Heart right ventricle (tissue), 16 donors: ENCODE data around the gene CD83. TPM values are rescaled to one million over a fixed set of nuclear protein-coding genes. Genes with fewer than 3 reads are reported as not detected.

Source experiments
- ATAC-seq, 8 donors: fragments of 200-7000 bp; cut with Tn5 transposase; one replicate each; pipeline ENCODE4 v1.9.1; 2020; ENCODE audit warnings: mild to moderate bottlenecking in 8 of 8, moderate library complexity in 8 of 8, moderate number of reproducible peaks in 1 of 8
- DNase-seq, 2 donors: peaks; one replicate each; pipeline ENCODE4 v3.0.0-alpha.2; 2020
- H3K27ac ChIP-seq, 10 donors: fragments of 200-600 bp; sonication (generic) in 2 of 10; one replicate each; pipeline versions ENCODE4 v1.5.0 to v1.8.0; 2020 to 2022; ENCODE audit warnings: mild to moderate bottlenecking in 3 of 10
- H3K27me3 ChIP-seq, 7 donors: fragments of 200-600 bp; one replicate each; pipeline ENCODE4 v1.8.0; 2021 to 2022; ENCODE audit warnings: mild to moderate bottlenecking in 2 of 7
- H3K36me3 ChIP-seq, 9 donors: fragments of 200-600 bp; sonication (generic) in 1 of 9; one replicate each; pipeline versions ENCODE4 v1.5.0 to v1.8.0; 2020 to 2022; ENCODE audit warnings: mild to moderate bottlenecking in 2 of 9
- H3K4me1 ChIP-seq, 9 donors: fragments of 200-600 bp; sonication (generic) in 1 of 9; one replicate each; pipeline versions ENCODE4 v1.5.0 to v1.8.0; 2020 to 2022; ENCODE audit warnings: mild to moderate bottlenecking in 4 of 9
- H3K4me3 ChIP-seq, 10 donors: fragments of 200-600 bp; sonication (generic) in 2 of 10; one replicate each; pipeline versions ENCODE4 v1.5.0 to v1.8.0; 2020 to 2022; ENCODE audit warnings: mild to moderate bottlenecking in 7 of 10, moderate library complexity in 2 of 10
- H3K9me3 ChIP-seq, 11 donors: fragments of 200-600 bp in 10 of 11; sonication (generic) in 2 of 11; one replicate each; pipeline versions ENCODE4 v1.5.0 to v1.8.0; 2013 to 2022; ENCODE audit warnings: mild to moderate bottlenecking in 2 of 11, control low read depth in 1 of 11, moderate library complexity in 1 of 11
- WGBS, 2 donors: extraction: QIAGEN DNeasy Blood & Tissue Kit; methylation state at CpG; one replicate each; pipeline ENCODE4 v1.1.7; 2013; ENCODE audit warnings: inconsistent platforms in 1 of 2; 5-methylcytosine and 5-hydroxymethylcytosine counted together
- intact Hi-C, 10 donors: fragments of 100-400 bp; cut with DNase I; formaldehyde crosslinking; loops; one replicate each; pipeline versions ENCODE4 v1.11.1 to v1.14.2; 2022
- polyA plus RNA-seq, 2 donors: library from polyadenylated mRNA; stranded (reverse); fragments of 200-250 nt; gene quantifications; one replicate each; pipeline ENCODE4 v1.2.3, GENCODE V29; 2013
- total RNA-seq, 10 donors: library from RNA; stranded (reverse); fragmentation: NEBNext Ultra II Directional in 3 of 10; extraction: Animal tissue kit (Norgen Biotek cat#: 25700) in 3 of 10; gene quantifications; one replicate each; pipeline versions ENCODE4 v1.2.1 to v1.2.4, GENCODE V29; 2021 to 2023
- TF ChIP-seq, protein P1 (sequence below), 9 donors: fragments of 200-600 bp; sonication (generic) in 2 of 9; IDR thresholded peaks; one replicate each; pipeline versions ENCODE4 v1.5.0 to v1.8.0; 2021 to 2022; ENCODE audit warnings: antibody characterized with exemption in 9 of 9, mild to moderate bottlenecking in 5 of 9, moderate library complexity in 1 of 9
- donor health status: Arrhythmogenic right ventricular cardiomyopathy.
- donor health status: ischemic (EF 13 %, LVEDD 7.1; RV severe dilation, severe dysfunction).
- donor health status: healthy with polysubstance abuse.
- donor health status: DM: no; HTN: yes; CAD: no.
- donor health status: DM: no; HTN: no; CAD: no.
- donor health status: ischemic (EF 25% LVEDD 6.9; RV normal size, moderate dysfunction).
- donor health status: ischemic (EF 25% LVEDD 5.7; RV mildly dilated, moderate dysfunction).
- donor health status: healthy.
- donor health status: DM: yes; HTN: yes; CAD: no.
- donor health status: Ischemic cardiomyopathy.
- donor health status: ischemic (EF 35%, LVEDD 5.7; RV mildly dilated, moderate dysfunction).
- donor health status: nonischemic (EF 11% LVEDD 7.7; RV severe dilation, severe dysfunction).
- donor health status: DM: yes; HTN: yes; CAD: no.
- donor health status: PGD.
- donor health status: ischemic (EF 29% LVEDD 5.4; RV normal size, mild dysfunction).
- donor health status: nonischemic (EF 23%, LVEDD 6.1; RV moderate dilation, normal function).

CD83 gene
- total and polyA plus RNA-seq, 12 donors = 0.68 to 7.5 (median 1.6) TPM

DNA sequence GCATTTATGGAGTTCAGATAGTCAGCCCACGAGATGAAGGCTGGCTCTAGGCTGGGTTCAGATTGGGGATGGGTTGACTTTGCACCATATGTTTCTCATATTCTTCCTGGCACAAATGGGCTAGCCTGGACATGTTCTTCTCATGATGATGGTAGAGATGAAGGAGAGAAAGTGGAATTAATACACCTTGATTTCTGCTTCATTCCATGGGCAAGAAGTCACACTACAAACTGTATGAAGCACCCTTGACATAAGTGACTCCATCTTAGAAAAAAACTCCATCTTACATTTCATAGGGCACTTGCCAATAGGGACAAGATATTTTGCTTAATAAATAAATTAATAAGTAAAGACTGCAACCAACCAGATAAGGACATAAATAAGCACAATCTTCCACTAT is 12.0 kb upstream of the CD83 start:
- ATAC-seq (no peak), DNase-seq (no peak)
- Histone ChIP-seq H3K27ac (no peak overlapping the region), H3K4me3 (no peak overlapping the region), H3K4me1 (peaks cover 0 to 21% (median 0%) of the 10 kb centered on the region in 9 donors), H3K9me3 (peaks cover 0 to 12% (median 0%) of the 10 kb centered on the region in 11 donors), H3K27me3 (peaks cover 0 to 11% (median 4%) of the 10 kb centered on the region in 7 donors), H3K36me3 (no peaks in the 10 kb centered on the region)
- TF ChIP-seq, protein P1, sequence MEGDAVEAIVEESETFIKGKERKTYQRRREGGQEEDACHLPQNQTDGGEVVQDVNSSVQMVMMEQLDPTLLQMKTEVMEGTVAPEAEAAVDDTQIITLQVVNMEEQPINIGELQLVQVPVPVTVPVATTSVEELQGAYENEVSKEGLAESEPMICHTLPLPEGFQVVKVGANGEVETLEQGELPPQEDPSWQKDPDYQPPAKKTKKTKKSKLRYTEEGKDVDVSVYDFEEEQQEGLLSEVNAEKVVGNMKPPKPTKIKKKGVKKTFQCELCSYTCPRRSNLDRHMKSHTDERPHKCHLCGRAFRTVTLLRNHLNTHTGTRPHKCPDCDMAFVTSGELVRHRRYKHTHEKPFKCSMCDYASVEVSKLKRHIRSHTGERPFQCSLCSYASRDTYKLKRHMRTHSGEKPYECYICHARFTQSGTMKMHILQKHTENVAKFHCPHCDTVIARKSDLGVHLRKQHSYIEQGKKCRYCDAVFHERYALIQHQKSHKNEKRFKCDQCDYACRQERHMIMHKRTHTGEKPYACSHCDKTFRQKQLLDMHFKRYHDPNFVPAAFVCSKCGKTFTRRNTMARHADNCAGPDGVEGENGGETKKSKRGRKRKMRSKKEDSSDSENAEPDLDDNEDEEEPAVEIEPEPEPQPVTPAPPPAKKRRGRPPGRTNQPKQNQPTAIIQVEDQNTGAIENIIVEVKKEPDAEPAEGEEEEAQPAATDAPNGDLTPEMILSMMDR (IDR thresholded peaks at IDR 0.05) = no peak
- WGBS, 2 donors = 74 to 87% methylated on average over 1 of the region's 1 CpG
- intact Hi-C loops = no loop called here

DNA sequence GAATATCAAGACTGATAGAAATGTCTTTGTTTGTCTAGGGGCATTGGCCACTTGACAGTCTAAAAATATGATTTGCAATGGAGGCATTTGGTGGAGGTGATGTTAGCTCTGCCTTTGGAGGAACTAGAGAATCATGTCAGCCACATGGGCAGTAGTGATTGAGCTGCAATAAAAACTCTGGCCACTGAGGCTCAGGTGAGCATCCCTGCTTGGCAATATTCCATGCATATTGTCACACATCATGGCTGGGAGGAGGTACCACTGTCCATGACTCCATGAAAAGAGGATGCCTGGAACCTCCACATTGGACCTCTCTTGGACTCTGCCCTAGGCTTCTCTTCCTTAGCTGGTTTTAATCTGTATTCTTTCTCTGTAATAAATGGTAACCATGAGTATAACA is 10.6 kb upstream of the CD83 start:
- TF ChIP-seq, protein P1 (IDR thresholded peaks at IDR 0.05) = no peak
- intact Hi-C loops = no loop called here
- H3K27me3 ChIP-seq = peaks cover 0 to 19% (median 4%) of the 10 kb centered on the region in 7 donors
- no peak for DNase-seq
- ATAC-seq = no peak
- no peak overlapping the region for H3K27ac ChIP-seq
- H3K36me3 ChIP-seq = no peaks in the 10 kb centered on the region
- peaks cover 0 to 18% (median 0%) of the 10 kb centered on the region in 9 donors for H3K4me1 ChIP-seq
- H3K9me3 ChIP-seq = peaks cover 0 to 12% (median 0%) of the 10 kb centered on the region in 11 donors
- no peak overlapping the region for H3K4me3 ChIP-seq

DNA sequence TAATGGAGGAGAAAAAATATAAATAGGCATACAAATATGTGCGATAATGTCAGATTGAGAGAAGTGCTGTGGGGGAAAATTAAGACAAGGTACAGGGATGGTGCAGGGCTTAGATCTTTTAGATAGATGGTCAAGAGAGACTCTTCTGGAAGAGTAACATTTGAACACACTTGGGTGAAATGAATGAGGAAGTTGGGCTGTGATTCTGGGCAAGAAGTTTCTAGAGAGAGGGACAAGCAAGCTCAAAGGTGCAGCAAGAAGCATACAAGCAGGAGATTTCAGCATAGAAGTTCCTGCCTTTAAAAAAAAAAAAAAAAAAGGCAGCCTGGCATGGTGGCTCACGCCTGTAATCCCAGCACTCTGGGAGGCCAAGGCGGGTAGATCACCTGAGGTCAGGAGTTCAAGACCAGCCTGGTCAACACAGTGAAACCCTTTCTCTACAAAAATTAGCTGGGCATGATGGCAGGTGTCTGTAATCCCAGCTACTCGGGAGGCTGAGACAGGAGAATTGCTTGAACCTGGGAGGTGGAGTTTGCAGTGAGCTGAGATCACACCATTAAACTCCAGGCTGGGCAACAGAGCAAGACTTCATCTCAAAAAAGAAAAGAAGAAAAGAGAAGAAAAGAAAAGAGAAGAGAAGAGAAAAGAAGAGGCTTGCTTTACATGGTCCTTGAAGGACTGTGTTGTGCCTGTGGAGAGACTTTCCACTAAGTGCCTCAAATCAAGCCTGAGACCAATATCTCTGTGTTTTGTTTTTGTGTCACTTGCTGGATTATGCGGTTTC is 9.7 kb upstream of the CD83 start:
- DNase-seq = no peak
- H3K9me3 ChIP-seq = peaks cover 0 to 12% (median 0%) of the 10 kb centered on the region in 11 donors
- WGBS, 2 donors = 86 to 92% methylated on average over 5 of the region's 5 CpGs
- TF ChIP-seq, protein P1 (IDR thresholded peaks at IDR 0.05) = no peak
- no peak for ATAC-seq
- no peak overlapping the region for H3K27ac ChIP-seq
- H3K4me3 ChIP-seq = no peak overlapping the region
- H3K4me1 ChIP-seq = peaks cover 0 to 18% (median 0%) of the 10 kb centered on the region in 9 donors
- H3K27me3 ChIP-seq = peaks cover 0 to 19% (median 4%) of the 10 kb centered on the region in 7 donors
- no peaks in the 10 kb centered on the region for H3K36me3 ChIP-seq
- intact Hi-C loops = no loop called here

DNA sequence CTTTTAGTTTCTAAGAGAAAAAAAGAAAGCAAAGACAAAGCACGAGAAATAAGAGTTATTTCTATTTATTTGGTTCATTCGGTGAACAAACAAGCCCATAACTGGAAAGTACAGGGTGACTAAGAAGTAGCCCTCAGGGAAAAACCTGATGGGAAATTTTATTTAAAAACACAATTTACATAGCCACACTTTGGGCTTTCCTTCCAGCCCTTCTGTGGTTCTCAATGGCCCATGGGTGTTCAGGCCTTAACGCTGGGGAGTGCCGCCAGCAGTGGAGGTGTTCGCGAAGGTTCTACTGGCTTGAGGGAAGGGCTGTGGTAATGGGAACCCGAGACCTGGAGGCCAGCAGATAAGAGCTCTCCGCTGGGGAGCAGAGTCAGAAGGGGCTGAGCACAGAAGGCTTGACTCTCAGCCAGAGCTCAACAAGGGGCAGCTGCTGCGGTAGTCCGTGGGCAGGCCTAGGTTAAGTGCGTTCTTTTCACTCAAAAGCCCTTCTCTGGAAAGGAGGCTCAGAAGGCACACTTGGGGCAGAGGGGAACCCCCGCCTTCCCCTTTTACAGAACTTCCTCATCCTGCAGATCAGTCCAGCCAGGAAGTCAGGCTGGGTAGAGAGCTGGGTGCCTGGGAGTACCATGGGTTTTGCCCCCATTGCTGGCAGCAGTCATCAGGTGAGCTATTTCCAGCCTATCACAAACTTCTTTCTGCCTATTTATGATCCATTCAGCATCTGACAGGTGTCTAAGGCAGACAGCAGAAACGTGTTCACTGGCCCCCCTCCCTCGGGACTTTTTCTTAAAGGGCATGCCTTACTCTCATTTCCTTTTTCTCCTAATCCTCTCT is 8.8 kb upstream of the CD83 start:
- H3K27ac ChIP-seq = peak overlapping the region in 2 of 10 donors; percentile 22 to 24
- H3K4me3 ChIP-seq = no peak overlapping the region
- no peaks in the 10 kb centered on the region for H3K36me3 ChIP-seq
- TF ChIP-seq, protein P1 (IDR thresholded peaks at IDR 0.05) = no peak
- DNase-seq (peak in 1 of 2 donors; percentile 34), ATAC-seq (peak in 7 of 8 donors; percentile 51 to 78 (median 73))
- intact Hi-C loops = no loop called here
- H3K4me1 ChIP-seq = peaks cover 0 to 18% (median 0%) of the 10 kb centered on the region in 9 donors
- peaks cover 0 to 12% (median 0%) of the 10 kb centered on the region in 11 donors for H3K9me3 ChIP-seq
- peaks cover 0 to 19% (median 0%) of the 10 kb centered on the region in 7 donors for H3K27me3 ChIP-seq
- 62 to 68% methylated on average over 14 of the region's 14 CpGs for WGBS, 2 donors
